IPS-NIHi11 (cell line): ENCODE results near the gene FGF18.
"Not testable (repeated sequence)": the region's sequence is repeated elsewhere in the genome, so short reads cannot be mapped to it uniquely, and the experiment has no call there.

ENCODE experiments used
- DNase-seq: peaks from one replicate; pipeline ENCODE4 v3.0.0; 2012; ENCODE audit warnings: mixed read lengths, low spot score

Gene FGF18, protein sequence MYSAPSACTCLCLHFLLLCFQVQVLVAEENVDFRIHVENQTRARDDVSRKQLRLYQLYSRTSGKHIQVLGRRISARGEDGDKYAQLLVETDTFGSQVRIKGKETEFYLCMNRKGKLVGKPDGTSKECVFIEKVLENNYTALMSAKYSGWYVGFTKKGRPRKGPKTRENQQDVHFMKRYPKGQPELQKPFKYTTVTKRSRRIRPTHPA

DNA sequence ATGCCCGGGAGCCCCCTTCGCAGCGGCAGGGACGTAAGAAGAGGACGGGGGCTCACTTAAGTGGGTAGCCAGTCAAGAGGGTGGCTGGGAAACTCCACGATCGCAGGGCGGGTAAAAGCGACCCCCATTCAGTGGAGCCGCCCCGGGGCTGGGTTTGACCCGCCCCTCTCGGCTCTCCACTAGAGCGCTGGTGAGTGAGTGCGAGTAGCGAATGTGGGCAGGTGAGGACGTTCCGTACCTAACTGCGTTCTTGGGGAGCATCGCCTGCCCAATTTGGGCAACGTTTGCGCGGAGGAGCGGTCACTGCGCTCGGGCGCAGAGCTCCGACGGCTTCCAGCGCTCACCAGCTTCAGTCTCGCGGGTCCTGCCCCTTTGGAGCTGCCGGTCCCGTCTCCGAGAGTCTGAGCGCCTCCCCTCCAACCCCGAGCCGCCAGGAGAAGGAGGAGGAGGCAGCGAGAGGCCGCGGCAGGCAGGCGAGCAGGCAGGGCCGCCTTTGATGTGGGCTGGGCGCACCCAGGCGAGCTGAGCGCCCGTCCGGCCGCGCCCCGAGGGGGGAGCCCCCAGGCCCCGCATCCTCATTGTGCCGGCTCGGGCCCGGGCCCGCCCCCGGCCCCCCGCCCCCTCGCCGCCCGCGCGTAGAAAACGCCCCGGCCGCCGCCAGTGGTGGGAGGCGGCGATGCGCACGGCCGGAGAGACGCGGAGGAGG lies at the start of gene FGF18:
FGF18 (plus strand) TSS at position 666 of the 706 bp plus-strand sequence. CDS start 553 bp downstream, outside the sequence.
- peak; percentile 63 for DNase-seq

DNA sequence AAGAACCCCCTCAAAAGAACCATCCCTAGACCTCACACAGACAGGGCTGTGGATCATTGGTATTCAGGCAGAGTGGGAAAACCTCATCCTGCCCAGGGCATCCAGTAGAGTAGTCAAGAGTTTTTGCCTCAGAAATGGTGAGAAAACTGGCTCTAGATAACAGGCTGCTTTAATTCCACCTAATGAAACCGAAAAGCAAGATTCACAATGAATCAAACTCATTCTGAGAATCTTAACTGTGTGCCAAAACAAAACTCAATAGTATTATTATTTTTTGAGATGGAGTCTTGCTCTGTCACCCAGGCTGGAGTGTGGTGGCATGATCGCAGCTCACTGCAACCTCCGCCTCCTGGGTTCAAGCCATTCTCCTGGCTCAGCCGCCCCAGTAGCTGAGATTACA lies 49.5 kb upstream of the FGF18 start:
- no peak for DNase-seq

DNA sequence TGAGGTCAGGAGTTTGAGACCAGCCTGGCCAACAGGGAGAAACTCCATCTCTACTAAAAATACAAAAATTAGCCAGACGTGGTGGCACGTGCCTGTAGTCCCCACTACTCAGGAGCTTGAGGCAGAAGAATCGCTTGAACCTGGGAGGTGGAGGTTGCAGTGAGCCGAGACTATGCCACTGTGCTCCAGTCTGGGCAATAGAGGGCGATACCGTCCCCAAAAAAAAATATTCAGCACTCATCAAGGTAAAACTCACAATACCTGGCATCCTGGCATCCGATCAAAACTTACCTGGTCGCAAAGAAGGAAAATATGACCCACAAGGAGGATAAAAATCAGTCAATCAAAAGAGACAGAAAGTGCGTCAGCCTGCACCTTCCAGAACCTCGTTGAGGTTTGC lies 48.6 kb upstream of the FGF18 start:
- not testable (repeated sequence) for DNase-seq

DNA sequence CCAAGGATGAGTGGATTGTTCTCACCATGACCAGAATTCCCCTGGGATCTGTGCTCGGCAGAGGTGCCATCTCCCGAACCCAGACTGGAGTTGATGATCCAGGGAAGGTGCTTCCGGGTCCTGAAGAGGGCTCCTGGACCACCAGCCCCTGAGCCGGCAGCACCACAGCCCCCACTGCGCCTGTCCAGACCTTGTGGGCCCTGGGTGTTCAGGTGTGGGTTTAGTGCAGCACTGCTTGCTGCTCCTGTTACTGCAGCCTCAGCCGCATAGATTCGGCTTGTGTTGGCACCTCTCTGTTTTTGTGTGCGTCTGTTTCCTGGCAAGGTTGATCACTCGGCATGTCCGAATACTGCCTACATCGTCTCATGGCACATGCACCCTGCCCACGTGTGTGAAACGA lies 48.1 kb upstream of the FGF18 start:
- no peak for DNase-seq

DNA sequence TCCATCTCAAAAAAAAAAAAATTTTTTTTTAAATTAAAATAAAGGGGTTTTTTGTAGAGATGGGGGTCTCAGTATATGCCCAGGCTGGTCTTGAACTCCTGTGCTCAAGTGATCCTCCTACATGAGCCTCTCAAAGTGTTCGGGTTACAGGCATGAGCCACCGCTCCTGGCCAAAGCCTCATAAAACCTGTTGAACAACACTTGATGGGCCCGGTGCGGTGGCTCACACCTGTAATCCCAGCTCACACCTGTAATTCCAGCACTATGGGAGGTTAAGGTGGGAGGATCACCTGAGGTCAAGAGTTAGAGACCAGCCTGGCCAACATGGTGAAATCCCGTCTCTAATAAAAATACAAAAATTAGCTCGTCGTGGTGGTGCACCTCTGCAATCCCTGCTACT lies 39.5 kb upstream of the FGF18 start:
- no peak for DNase-seq

DNA sequence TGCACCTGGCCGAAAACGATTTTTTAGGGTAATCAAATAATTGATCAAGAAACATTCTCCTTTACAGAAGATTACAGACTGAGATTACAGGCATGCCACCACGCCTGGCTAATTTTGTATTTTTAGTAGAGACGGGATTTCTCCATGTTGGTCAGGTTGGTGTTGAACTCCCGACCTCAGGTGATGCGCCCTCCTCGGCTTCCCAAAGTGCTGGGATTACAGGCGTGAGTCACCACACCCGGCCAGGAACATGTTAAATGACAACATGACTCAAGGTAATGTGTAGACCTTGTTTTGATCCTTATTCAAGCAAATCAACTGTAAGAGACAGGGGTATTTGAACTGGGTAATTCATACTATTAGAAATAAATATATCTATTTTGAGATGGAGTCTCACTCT lies 35.0 kb upstream of the FGF18 start:
- DNase-seq = not testable (repeated sequence)

DNA sequence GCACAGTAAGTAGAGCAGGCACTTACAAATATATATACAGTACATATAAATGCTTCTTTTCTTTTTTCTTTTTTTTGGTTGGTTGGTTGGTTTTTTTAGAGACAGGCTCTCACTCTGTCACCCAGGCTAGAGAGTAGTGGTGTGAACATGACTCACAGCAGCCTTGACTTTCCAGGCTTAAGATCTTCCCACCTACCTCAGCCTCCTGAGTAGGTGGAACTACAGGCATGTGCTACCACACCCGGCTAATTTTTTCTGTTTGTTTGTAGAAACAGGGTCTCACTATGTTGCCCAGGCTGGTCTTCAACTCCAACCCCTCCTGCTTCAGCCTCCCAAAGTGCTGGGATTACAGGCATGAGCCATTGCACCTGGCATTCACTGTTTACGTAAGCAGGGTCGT lies 34.4 kb upstream of the FGF18 start:
- DNase-seq = not testable (repeated sequence)

DNA sequence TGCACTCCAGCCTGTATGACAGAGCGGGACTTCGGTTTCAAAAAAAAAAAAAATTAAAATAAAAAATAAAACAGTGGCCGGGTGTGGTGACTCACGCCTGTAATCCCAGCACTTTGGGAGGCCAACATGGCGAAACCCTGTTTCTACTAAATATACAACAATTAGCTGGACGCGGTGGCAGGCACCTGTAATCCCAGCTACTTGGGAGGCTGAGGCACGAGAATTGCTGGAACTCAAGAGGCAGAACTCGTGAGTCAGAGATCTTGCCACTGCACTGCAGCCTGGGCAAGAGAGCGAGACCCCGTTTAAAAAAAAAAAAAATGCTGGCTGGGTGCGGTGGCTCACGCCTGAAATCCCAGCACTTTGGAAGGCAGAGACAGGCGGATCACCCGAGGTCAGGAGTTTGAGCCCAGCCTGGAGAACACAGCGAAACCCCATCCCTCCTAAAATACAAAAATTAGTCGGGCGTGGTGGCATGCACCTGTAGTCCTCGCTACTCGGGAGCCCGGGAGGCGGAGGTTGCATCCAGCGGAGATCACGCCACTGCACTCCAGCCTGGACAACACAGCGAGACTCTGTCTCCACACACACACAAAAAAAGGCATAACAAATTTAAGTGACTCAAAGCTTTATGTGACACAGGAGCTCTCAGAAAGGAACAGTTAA lies 33.3 kb upstream of the FGF18 start:
- no peak for DNase-seq

DNA sequence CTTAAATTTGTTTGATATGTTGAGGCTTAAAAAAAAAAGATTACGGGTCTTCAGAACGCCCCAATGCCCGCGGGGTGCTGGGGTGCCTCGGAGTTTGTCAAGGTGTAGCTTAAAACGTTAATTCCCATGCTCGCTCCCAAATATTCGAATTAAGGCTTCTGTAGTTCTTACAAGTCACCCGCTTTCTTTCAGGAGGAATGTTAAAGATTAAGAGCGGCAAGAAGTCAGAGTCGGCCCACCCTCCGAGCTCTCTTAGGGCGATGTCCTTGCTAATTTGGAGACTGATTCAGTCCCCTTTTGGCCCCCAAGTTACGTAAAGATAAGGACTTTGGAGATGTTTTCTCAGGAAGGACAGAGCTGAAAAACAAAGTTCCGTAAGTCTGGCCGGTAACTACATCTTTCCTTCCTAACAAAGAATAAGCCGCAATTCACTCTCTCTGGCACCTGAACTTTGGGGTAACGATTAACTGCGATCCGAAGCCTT lies 32.5 kb upstream of the FGF18 start:
- peak; percentile 25 for DNase-seq

DNA sequence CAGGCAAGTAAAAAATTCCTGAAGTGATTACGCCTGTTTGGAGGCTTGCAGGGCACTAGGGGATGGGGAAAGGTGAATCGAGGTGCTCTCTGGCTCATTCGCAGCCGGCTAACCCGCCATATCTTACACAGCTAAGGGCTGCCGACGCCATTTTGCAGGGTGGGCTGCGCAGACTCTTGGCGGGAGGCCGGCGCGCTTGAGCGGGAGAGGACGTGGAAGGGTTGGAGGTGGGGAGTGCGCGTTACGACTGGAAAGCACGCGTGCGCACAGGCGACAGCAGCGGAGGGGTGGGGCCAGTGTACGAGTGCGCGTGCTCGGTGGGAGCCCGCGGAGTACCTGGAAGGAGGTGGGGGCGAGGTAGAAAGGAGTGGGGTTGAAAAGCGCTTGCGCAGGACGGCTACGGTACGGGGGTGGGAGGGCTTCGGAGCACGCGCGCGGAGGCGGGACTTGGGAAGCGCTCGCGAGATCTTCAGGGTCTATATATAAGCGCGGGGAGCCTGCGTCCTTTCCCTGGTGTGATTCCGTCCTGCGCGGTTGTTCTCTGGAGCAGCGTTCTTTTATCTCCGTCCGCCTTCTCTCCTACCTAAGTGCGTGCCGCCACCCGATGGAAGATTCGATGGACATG lies 32.0 kb upstream of the FGF18 start, which contains the start of gene NPM1:
NPM1 (plus strand) TSS at position 505 of the 625 bp plus-strand sequence; CDS start at position 605, 100 bp downstream.
- DNase-seq = peak; percentile 98

DNA sequence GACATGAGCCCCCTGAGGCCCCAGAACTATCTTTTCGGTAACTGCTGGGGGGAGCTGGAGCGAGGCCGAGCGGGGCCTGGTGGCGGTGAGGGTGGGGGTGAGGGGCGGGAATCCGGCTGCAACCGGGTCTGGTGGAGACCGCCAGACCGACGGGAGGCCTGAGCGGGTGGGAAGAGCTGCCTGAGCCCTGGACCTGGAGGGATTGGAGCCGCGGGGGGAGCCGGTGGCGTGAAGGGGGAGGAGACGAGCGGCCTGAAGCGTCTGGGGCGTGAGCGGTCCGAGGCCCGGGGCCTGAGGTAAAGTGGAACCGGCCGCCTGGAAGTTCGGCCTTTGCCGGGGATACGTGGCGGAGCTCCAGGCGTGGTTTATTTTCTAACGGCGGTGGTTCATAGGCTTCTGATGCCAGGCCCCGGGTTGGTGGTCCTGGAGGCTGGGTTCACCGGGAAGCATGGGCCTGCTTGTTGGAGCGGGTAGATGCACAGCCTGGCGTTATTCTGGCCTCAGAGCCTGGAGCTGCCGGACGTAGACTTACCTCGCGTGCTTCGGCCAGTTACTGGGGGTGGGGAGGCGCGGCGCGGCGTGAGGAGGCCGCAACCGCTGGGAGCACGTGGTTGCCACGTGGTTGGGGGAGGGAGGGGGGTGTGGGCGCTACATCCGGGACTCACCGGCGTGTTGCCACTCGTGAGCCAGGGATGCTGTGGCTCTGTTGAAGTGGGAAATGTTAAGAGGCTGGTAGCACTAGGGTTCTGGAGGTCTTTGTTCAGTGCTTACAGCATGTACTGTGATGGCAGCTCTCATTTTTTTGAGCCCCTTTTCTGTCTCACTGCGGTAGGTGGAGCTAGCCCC lies 31.3 kb upstream of the FGF18 start:
- peak; percentile 58 for DNase-seq

DNA sequence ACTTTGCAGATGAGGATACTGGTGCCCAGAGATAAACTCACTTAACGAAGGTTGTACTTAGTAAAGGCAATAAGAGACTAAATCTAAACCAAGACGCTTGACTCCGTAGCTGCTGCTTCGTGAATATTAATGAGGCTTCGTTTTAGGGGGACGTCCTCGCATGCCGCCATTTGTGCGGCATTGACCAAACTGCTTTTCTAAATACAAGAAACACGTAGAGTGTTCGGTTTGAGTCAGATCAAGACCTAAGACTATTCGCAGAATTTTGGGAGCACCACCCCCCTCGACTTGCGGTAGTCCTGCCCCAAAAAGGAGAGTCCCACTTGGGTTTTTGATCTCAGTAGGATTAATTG lies 30.7 kb upstream of the FGF18 start:
- DNase-seq = no peak

DNA sequence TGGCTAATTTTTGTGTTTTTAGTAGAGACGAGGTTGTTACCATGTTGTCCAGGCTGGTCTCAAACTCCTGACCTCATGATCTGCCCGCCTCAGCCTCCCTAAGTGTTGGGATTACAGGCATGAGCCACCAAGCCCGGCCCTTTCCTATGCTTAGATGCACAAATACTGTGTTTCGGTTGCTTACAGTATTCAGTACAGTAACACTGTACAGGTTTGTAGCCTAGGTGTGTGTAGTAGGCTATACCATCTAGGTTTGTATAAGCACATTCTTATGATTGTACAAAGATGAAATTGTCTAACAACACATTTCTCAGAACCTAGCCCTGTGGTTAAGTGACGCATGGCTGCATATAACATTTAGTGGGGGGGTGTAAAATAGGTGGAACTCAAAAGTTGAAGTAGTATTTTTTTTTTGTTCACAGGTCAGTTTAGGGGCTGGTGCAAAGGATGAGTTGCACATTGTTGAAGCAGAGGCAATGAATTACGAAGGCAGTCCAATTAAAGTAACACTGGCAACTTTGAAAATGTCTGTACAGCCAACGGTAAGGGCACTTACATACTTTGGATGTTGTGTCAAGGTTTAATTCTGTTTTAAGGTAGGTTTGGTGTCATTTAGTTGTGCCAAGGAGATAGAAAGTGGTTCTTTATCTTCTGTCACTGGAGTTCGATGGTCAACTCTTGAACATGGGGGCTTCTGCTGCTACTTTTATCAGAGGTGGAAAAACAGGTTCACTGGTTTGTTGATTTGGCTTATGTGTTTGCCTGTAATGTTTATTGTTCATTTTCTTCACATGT lies 28.4 kb upstream of the FGF18 start:
- no peak for DNase-seq

DNA sequence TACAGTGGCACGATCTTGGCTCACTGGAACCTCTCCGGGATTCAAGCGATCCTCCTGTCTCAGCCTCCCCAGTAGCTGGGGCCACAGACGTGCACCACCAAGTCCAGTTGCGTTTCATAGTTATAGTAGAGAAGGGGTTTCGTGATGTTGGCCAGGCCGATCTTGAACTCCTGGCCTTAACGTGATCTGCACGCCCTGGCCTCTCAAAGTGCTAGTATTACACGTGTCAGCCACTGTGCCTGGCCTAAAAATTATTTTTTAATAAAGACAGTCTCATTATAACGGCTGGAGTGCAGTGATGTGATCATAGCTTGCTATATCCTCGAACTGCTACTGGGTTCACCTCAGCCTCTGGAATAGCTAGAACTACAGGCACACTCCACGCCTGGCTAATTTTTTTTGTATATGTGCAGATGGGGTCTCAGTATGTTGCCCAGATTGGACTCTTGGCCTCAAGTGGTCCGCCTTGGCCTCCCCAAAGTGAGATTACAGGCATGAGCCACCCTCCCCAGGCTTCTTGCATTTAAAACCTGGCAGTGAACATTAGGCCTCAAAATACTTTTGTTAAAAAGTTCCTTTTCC lies 27.4 kb upstream of the FGF18 start:
- no peak for DNase-seq

DNA sequence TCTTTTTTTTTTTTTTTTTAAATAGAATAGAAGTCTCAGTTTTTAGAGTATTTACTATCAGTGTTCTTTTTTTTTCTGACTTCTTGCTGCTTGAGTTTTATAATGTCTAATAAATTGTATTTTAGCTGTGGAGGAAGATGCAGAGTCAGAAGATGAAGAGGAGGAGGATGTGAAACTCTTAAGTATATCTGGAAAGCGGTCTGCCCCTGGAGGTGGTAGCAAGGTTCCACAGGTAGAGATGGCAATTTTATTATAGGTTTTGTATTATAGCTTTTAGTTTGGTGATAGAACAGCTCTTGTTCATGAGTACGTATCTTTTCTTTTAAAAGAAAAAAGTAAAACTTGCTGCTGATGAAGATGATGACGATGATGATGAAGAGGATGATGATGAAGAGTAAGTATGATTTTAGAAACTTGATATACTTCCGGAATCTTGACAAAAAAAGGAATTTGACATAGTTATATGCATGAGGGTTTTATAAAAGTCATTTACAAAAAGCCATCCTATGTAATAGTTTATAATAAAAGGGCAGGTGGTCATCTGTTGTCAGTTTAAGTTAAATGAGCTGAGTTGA lies 26.8 kb upstream of the FGF18 start:
- no peak for DNase-seq

DNA sequence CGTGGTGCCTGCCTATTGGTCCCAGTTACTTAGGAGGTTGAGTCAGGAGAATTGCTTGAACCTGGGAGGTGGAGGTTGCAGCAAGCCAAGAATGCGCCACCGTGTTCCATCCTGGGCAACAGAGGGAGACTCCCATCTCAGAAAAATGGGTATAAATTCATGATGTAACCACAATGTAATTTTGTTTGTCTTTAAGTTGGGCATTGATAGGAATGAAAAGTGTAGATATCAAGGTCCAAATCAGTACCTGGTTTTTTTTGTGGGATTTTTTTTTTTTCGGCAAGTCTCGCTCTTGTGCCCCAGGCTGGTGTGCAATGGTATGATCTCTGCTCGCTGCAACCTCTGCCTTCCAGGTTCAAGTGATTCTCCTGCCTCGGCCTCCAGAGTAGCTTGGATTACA lies 24.4 kb upstream of the FGF18 start:
- DNase-seq = no peak

DNA sequence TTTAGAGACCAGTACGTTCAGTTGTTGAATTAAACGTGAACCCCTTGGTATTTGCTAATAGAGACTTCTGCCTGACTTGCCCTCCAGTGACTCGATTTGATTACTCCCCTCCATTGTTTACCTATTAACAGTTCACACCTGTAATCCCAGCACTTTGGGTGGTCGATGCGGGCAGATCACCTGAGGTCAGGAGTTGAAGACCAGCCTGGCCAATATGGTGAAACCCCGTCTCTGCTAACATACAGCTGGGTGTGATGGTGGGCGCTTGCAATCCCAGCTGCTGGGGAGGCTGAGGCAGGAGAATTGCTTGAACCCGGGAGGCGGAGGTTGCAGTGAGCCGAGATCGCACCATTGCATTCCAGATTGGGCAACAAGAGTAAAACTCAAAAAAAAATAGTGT lies 22.9 kb upstream of the FGF18 start:
- not testable (repeated sequence) for DNase-seq

DNA sequence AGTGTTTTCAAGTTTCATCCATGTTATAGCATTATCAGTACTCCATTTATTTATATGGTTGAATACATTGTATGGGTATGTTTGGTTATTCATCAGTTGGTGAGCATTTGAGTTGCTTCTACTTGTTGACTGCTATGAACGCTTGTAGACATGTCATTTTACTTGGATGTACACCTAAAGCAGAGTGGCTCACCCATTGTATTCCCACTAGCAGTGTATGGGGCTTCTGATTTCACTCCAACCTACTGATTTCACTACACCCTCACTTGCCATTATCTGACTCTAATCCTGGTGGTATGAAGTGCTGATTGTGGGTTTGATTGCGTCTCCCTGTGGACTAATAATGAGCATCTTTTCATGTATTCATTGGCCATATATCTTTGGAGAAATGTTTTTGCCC lies 22.3 kb upstream of the FGF18 start:
- no peak for DNase-seq

DNA sequence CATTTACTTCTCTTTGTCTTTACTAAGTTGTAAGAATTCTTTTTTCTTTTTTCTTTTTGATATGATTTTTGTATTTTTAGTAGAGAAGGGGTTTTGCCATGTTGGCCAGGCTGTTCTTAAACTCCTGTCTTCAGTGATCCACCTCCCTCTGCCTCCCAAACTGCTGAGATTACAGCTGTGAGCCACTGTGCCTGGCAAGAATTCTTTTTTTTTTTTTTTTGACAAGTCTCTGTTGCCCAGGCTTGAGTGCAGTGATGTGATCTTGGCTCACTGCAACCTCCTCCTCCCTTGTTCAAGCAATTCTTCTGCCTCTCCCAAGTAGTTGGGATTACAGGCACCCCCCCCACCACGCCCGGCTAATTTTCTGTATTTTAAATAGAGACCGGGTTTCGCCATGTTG lies 21.8 kb upstream of the FGF18 start:
- no peak for DNase-seq

DNA sequence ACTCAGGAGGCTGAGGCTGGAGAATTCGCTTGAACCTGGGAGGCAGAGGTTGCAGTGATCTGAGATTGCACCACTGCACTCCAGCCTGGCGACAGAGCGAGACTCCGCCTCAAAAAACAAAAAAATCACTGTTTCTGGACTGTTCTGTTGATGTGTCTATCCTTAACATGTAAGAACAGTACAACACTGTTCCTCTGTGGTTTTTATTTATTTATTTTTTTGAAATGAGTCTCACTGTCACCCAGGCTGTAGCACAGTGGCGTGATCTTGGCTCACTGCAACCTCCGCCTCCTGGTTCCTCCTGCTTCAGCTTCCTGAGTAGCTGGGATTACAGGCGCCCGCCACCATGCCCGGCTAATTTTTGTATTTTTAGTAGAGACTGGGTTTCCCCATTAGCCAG lies 20.8 kb upstream of the FGF18 start:
- DNase-seq = not testable (repeated sequence)
